Hepatocyte (in vitro differentiated cells): ENCODE results near the gene TM7SF3. TPM values are rescaled to one million over a fixed set of nuclear protein-coding genes. Genes with fewer than 3 reads are reported as not detected.

ENCODE experiments used
- DNase-seq: peaks from one replicate; pipeline ENCODE4 v3.0.0-alpha.2; 2016; ENCODE audit warnings: low spot score
- H2AFZ ChIP-seq: fragments of 200-600 bp; sonication (generic); 2 replicates; pipeline ENCODE4 v1.6.0; 2016; ENCODE audit warnings: antibody characterized with exemption, mild to moderate bottlenecking
- H3K27ac ChIP-seq: fragments of 200-600 bp; sonication (generic); 2 replicates; pipeline ENCODE4 v1.5.1; 2016; ENCODE audit warnings: mild to moderate bottlenecking
- H3K27me3 ChIP-seq: fragments of 200-600 bp; sonication (generic); 2 replicates; pipeline ENCODE4 v1.6.1; 2016
- H3K36me3 ChIP-seq: fragments of 200-600 bp; sonication (generic); replicated peaks from 2 replicates; pipeline ENCODE4 v1.5.1; 2016; ENCODE audit warnings: low read depth; ENCODE audit not compliant: insufficient read depth
- H3K4me1 ChIP-seq: fragments of 200-600 bp; sonication (generic); 2 replicates; pipeline ENCODE4 v1.5.1; 2016; ENCODE audit warnings: mild to moderate bottlenecking, moderate library complexity; ENCODE audit not compliant: insufficient read depth
- H3K4me2 ChIP-seq: fragments of 200-600 bp; sonication (generic); 2 replicates; pipeline ENCODE4 v1.6.0; 2016
- H3K4me3 ChIP-seq: fragments of 200-600 bp; sonication (generic); 2 replicates; pipeline ENCODE4 v1.5.1; 2016; ENCODE audit warnings: mild to moderate bottlenecking
- H3K79me2 ChIP-seq: fragments of 200-600 bp; sonication (generic); 2 replicates; pipeline ENCODE4 v1.6.0; 2017; ENCODE audit warnings: mild to moderate bottlenecking
- H3K9me2 ChIP-seq: fragments of 200-600 bp; sonication (generic); replicated peaks from 2 replicates; pipeline ENCODE4 v1.6.0; 2017; ENCODE audit warnings: mild to moderate bottlenecking; ENCODE audit not compliant: insufficient read depth
- H3K9me3 ChIP-seq: fragments of 200-600 bp; sonication (generic); 2 replicates; pipeline ENCODE4 v1.5.1; 2016; ENCODE audit warnings: low read depth, mild to moderate bottlenecking
- H4K20me1 ChIP-seq: fragments of 200-600 bp; sonication (generic); 2 replicates; pipeline ENCODE4 v1.6.0; 2016; ENCODE audit warnings: mild to moderate bottlenecking; ENCODE audit not compliant: insufficient read depth, poor library complexity, severe bottlenecking
- EZH2 ChIP-seq: fragments of 200-600 bp; sonication (generic); IDR thresholded peaks from 2 replicates; pipeline ENCODE4 v1.6.1; 2016; ENCODE audit warnings: antibody characterized with exemption, mild to moderate bottlenecking, borderline replicate concordance
- EZH2phosphoT487 ChIP-seq: fragments of 200-600 bp; sonication (generic); IDR thresholded peaks from one replicate; pipeline ENCODE4 v1.6.1; 2018; ENCODE audit warnings: antibody characterized with exemption, mild to moderate bottlenecking, low read depth, moderate library complexity; ENCODE audit not compliant: unreplicated experiment, severe bottlenecking
- WGBS: methylation state at CpG from one replicate; pipeline ENCODE4 v1.1.6; 2016; ENCODE audit warnings: low lambda C conversion rate; ENCODE audit errors: missing lambda C conversion rate; 5-methylcytosine and 5-hydroxymethylcytosine counted together
- polyA plus RNA-seq: library from polyadenylated mRNA; unstranded; fragments of >200 nt; fragmentation: Nextera tagmentation; extraction: Ambion mirVana; gene quantifications from 2 replicates; pipeline ENCODE4 v1.2.1, GENCODE V29; 2016
- total RNA-seq: library from RNA; depleted of rRNA; stranded (reverse); fragments of >200 nt; gene quantifications from 2 replicates; pipeline ENCODE4 v1.2.3, GENCODE V29; 2014
- TF ChIP-seq, protein P1 (sequence below): fragments of 200-600 bp; sonication (generic); IDR thresholded peaks from 2 replicates; pipeline ENCODE4 v1.5.1; 2016; ENCODE audit warnings: antibody characterized with exemption, mild to moderate bottlenecking; ENCODE audit not compliant: poor library complexity

Gene TM7SF3
- total and polyA plus RNA-seq, 2 experiments from 2014 or later = 41.2 to 52.1 TPM

DNA sequence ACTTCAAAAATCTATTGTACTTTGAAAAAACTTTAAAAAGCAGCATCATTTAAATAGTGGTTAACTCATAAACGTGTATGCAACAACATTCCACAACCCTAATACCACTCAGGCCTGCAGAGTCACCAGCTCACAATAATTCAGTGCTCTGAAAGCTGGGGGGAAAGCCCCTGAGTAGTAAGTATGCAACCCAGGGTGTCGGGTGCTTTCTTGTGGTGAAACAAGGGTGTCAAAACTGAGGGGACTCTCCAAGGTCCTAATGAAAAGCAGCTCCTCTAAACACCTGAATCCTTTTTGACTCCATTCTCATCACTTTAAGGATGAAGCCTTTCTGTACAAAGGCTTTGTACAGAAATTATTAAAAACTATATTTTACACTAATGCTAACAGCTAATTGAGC lies 42.2 kb downstream of the TM7SF3 start:
- DNase-seq = no peak
- H3K9me2 ChIP-seq = no peaks in the 10 kb centered on the region
- no peaks in the 10 kb centered on the region for H3K4me1 ChIP-seq
- H3K27me3 ChIP-seq = no peaks in the 10 kb centered on the region
- H3K27ac ChIP-seq = no peak overlapping the region
- TF ChIP-seq, protein P1, sequence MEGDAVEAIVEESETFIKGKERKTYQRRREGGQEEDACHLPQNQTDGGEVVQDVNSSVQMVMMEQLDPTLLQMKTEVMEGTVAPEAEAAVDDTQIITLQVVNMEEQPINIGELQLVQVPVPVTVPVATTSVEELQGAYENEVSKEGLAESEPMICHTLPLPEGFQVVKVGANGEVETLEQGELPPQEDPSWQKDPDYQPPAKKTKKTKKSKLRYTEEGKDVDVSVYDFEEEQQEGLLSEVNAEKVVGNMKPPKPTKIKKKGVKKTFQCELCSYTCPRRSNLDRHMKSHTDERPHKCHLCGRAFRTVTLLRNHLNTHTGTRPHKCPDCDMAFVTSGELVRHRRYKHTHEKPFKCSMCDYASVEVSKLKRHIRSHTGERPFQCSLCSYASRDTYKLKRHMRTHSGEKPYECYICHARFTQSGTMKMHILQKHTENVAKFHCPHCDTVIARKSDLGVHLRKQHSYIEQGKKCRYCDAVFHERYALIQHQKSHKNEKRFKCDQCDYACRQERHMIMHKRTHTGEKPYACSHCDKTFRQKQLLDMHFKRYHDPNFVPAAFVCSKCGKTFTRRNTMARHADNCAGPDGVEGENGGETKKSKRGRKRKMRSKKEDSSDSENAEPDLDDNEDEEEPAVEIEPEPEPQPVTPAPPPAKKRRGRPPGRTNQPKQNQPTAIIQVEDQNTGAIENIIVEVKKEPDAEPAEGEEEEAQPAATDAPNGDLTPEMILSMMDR = no peak
- TF ChIP-seq EZH2 (no peak), EZH2phosphoT487 (no peak)
- no peaks in the 10 kb centered on the region for H3K9me3 ChIP-seq
- no peaks in the 10 kb centered on the region for H4K20me1 ChIP-seq
- H3K36me3 ChIP-seq = no peaks in the 10 kb centered on the region
- 84% methylated on average over 2 of the region's 2 CpGs for WGBS
- no peak overlapping the region for H2AFZ ChIP-seq
- H3K4me3 ChIP-seq = no peak overlapping the region
- H3K4me2 ChIP-seq = no peak overlapping the region
- no peaks in the 10 kb centered on the region for H3K79me2 ChIP-seq

DNA sequence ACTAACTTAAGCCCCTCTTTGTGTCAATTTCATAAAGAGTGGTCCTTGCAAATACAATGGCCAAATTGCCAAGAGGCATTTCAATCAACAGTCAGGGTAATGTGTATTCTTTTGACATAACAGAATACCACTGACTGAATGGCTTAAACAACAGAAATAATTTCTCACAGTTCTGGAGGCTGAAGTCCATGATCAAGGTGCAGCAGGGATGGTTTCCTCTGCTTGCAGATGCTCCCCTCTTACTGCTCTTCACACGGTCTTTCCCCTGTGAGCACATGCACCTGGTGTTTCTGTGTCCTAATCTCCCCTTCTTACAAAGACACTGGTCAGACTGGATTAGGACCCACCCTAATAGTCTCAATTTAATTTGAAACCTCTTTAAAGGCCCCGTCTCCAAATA lies 44.0 kb downstream of the TM7SF3 start:
- H3K4me2 ChIP-seq = no peak overlapping the region
- H3K27me3 ChIP-seq = no peaks in the 10 kb centered on the region
- no peaks in the 10 kb centered on the region for H3K36me3 ChIP-seq
- TF ChIP-seq, protein P1 = no peak
- TF ChIP-seq EZH2 (no peak), EZH2phosphoT487 (no peak)
- no peak overlapping the region for H3K4me3 ChIP-seq
- no peaks in the 10 kb centered on the region for H3K79me2 ChIP-seq
- WGBS = 87% methylated on average over 2 of the region's 2 CpGs
- H3K9me2 ChIP-seq = no peaks in the 10 kb centered on the region
- no peak for DNase-seq
- H3K4me1 ChIP-seq = no peaks in the 10 kb centered on the region
- no peaks in the 10 kb centered on the region for H4K20me1 ChIP-seq
- no peak overlapping the region for H3K27ac ChIP-seq
- H3K9me3 ChIP-seq = no peaks in the 10 kb centered on the region
- H2AFZ ChIP-seq = no peak overlapping the region

DNA sequence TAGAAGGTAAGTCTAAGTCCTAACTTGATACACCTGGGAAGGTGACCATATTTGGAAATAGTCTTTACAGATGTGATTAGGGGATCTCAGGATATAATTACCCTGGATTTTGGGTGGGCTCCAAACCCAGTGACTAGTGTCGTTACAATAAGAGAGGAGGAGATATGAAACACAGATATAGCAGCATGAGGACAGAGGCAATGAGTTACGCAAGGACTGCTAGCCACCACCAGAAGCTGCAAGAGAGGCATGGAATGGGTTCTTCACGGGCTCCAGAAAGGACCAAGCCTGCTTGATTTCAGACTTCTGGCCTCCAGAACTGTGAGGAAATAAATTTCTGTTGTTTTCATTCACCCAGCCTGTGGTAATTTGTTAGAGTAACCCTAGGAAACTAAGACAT lies 47.3 kb downstream of the TM7SF3 start:
- Histone ChIP-seq H3K79me2 (no peaks in the 10 kb centered on the region), H4K20me1 (no peaks in the 10 kb centered on the region), H3K36me3 (no peaks in the 10 kb centered on the region), H3K27ac (no peak overlapping the region), H3K9me2 (no peaks in the 10 kb centered on the region), H3K27me3 (no peaks in the 10 kb centered on the region), H2AFZ (no peak overlapping the region), H3K4me3 (no peak overlapping the region), H3K9me3 (no peaks in the 10 kb centered on the region), H3K4me1 (no peaks in the 10 kb centered on the region), H3K4me2 (no peak overlapping the region)
- 100% methylated on average over 3 of the region's 3 CpGs for WGBS
- DNase-seq = no peak
- TF ChIP-seq, protein P1 = no peak
- TF ChIP-seq EZH2 (no peak), EZH2phosphoT487 (no peak)

DNA sequence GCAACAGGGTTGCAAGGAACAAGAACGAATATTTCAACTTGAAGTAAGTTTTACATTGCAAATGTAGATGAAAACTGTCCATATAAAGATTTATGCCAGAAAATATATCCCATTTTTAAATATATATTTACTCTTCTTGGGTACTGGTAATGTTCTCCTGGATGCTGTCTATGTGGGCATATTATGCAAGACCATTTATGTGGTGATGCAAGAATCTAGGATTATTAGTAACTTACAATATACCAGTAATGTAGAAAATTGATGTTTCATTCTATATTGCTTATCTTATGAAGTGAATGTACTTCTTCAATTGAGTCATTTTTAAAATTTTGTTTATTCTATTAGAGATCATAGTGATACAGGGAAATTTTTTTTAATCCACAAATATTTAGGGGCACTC lies 50.8 kb downstream of the TM7SF3 start:
- no peak for TF ChIP-seq EZH2
- TF ChIP-seq, protein P1 = no peak
- no peak for TF ChIP-seq EZH2phosphoT487
- H3K27ac ChIP-seq = no peak overlapping the region
- H3K27me3 ChIP-seq = no peaks in the 10 kb centered on the region
- H4K20me1 ChIP-seq = no peaks in the 10 kb centered on the region
- WGBS = 100% methylated on average over 1 of the region's 1 CpG
- H3K4me1 ChIP-seq = no peaks in the 10 kb centered on the region
- DNase-seq = no peak
- no peak overlapping the region for H3K4me2 ChIP-seq
- no peak overlapping the region for H3K4me3 ChIP-seq
- no peak overlapping the region for H2AFZ ChIP-seq
- H3K9me3 ChIP-seq = no peaks in the 10 kb centered on the region
- no peaks in the 10 kb centered on the region for H3K9me2 ChIP-seq
- H3K36me3 ChIP-seq = no peaks in the 10 kb centered on the region
- H3K79me2 ChIP-seq = no peaks in the 10 kb centered on the region
